HFF-Myc (cell line): Measurements from ENCODE around the gene LCE2A.

Experiments used
- DNase-seq: peaks from one replicate; pipeline ENCODE4 v3.0.0-alpha.2; 2011; ENCODE audit warnings: low read depth; ENCODE audit errors: extremely low read depth
- H3K4me3 ChIP-seq: replicated peaks from 2 replicates; pipeline ENCODE4 v1.5.1; 2011; ENCODE audit warnings: low read depth, mild to moderate bottlenecking, control low read depth, low read length
- TF ChIP-seq, protein P1 (sequence below): IDR thresholded peaks from 2 replicates; pipeline ENCODE4 v1.5.1; 2012; ENCODE audit warnings: mild to moderate bottlenecking, low read depth, low read length, control low read depth; ENCODE audit errors: missing control alignments

LCE2A gene

DNA sequence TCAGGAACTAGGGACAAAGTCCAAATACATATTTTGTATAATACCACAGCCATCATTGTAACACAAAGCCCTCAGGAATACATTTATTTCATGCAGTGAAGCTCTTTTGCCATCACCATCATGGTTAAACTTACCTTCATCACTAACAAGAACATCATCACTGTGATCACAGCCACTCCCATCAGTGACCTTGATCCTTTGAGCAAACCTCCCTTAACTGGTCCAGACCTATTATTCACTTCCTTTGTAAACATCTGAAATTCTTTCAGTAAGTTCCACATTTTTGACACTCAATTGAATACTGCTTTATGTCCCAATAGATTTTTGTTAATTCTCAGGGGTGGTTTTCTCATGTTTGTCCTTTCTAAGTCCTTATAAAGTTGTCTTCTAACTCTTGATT, 43.5 kb downstream of the LCE2A start:
- no peak for DNase-seq
- no peak overlapping the region for H3K4me3 ChIP-seq

DNA sequence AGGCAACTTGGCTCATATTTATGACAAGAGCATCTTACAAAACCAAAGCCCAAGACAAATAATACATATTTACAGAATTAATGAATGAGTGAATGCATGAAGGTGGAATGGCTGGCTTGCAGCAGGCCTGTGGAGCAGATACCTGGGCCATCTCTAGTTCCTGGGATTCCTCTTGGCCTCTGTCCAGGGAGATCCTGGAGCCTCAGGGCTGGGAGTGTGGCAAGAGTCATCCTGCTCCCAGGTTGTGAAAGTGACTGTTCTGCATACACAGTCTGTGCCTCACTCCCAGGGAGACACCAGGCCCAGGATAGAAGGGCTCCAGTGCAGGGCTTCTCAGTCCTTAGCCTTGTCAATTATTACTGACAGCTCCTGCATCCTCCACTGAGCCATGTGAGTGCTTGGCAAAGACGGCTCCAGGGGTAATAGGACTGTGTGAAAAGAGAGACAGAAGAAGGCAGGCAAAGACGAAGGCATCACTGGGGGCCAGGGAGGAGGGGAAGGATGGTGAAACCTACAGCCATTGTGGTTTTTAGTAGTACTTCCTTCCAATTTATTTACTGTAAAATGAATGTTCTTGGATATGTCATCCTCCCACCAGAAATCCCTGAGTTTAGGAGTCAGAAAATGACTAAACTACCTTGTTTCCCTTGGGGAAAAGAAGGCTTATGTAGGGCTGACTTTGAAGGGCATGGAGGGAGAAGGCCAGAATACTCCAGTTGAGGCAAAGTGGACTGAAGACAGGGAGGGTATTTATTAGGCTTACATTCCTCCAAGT, 45.4 kb downstream of the LCE2A start:
- TF ChIP-seq, protein P1, sequence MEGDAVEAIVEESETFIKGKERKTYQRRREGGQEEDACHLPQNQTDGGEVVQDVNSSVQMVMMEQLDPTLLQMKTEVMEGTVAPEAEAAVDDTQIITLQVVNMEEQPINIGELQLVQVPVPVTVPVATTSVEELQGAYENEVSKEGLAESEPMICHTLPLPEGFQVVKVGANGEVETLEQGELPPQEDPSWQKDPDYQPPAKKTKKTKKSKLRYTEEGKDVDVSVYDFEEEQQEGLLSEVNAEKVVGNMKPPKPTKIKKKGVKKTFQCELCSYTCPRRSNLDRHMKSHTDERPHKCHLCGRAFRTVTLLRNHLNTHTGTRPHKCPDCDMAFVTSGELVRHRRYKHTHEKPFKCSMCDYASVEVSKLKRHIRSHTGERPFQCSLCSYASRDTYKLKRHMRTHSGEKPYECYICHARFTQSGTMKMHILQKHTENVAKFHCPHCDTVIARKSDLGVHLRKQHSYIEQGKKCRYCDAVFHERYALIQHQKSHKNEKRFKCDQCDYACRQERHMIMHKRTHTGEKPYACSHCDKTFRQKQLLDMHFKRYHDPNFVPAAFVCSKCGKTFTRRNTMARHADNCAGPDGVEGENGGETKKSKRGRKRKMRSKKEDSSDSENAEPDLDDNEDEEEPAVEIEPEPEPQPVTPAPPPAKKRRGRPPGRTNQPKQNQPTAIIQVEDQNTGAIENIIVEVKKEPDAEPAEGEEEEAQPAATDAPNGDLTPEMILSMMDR = no peak
- H3K4me3 ChIP-seq = no peak overlapping the region
- DNase-seq = no peak

More for the DNA sequence above, 43.5 kb downstream of the LCE2A start:
- TF ChIP-seq, protein P1 = no peak

DNA sequence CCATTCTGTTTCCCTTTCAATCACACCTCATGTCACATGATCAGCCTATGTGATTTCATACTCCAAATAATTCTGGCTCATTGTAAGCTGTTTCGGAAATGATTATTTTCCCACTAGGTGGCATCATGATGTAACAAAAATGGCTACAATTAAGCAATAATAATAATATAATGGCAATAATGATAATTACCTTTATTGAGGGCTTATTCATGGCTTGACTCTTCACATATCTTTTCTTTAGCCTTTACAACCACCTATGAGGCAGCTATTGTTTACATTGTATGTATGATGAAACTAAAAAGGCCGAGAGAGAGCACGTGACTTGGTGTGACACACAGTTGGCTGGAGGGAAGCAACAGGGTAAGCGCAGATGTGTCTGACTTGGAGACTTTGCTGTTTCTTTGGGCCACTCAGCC, 47.2 kb downstream of the LCE2A start:
- TF ChIP-seq, protein P1 = no peak
- H3K4me3 ChIP-seq = no peak overlapping the region
- no peak for DNase-seq

DNA sequence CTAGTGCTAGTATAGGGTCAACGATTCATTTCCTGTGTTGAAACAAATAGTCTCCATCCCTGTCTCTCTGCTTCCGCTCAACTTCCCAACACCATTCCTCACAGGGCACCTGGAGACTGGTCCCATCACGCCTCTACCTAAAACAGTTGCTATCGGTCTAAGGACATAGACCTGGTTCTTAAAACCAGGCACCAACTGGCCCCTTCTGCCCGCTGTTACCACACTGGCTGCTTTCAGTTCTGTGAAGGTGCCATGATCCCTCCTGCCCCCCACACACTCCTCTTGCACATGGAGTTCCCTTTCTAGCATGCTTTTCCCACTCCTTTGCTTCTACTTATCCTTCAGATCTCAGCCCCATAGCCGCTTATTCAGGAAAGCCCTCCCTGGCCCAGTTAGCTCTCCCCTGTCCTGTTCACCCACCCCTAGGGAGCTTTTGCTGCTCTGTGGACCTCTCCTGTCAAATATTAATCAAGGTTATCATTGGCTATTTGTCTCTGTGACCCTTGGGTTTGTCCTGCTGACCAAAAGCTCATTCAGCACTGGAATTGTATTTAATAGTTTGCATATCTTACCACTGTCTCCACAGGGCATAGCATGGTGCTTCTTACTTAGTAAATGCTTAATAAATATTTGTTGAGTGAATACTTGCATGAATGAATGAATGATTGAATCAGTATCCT, 47.8 kb downstream of the LCE2A start:
- H3K4me3 ChIP-seq = no peak overlapping the region
- DNase-seq = no peak
- TF ChIP-seq, protein P1 = no peak

DNA sequence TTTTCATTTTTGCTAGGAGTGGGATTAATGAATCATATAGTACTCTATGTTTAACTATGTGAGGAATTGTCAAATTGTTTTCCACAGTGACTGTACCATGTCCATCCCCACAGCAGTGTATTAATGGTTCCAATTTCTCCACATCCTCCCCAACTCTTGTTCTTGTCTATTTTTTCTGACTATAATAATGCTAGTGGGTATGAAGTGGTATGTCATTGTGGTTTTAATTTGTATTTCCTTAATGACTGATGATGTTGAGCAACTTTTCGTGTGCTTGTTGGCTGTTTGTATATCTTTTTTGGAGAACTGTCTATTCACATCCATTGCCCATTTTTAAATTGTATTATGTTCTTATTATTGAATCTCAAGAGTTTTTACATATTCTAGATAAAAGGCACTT, 49.7 kb downstream of the LCE2A start:
- DNase-seq = no peak
- H3K4me3 ChIP-seq = no peak overlapping the region
- TF ChIP-seq, protein P1 = no peak
